NCI-H187 (cell line): ENCODE results near the gene PROC.
A peak's percentile ranks its signal among the peaks of the same experiment; 100 is the strongest.

Experiments
- DNase-seq, 2 experiments: peaks; one replicate each; lab custom pipeline; 2025; lab: John Stamatoyannopoulos, UW

The PROC gene

GRCh38 chr2:127418300-127419111, at the start of gene PROC:
PROC (plus strand) TSS chr2:127418427; CDS start chr2:127419943, 1,516 bp downstream.
- DNase-seq: no peak

GRCh38 chr2:127370010-127370409, 48.2 kb upstream of the PROC start:
- no peak for DNase-seq

GRCh38 chr2:127371037-127371436, 47.2 kb upstream of the PROC start:
- no peak for DNase-seq

GRCh38 chr2:127373362-127374083, 44.7 kb upstream of the PROC start:
- no peak for DNase-seq

GRCh38 chr2:127376257-127376656, 42.0 kb upstream of the PROC start:
- DNase-seq: no peak

- no peak for DNase-seq
Measured at GRCh38 chr2:127377262-127377661, 41.0 kb upstream of the PROC start.

- no peak for DNase-seq
Measured at GRCh38 chr2:127378720-127379119, 39.5 kb upstream of the PROC start.

GRCh38 chr2:127379712-127380355, 38.4 kb upstream of the PROC start:
- no peak for DNase-seq

- no peak for DNase-seq
Measured at GRCh38 chr2:127381762-127382161, 36.5 kb upstream of the PROC start.

- no peak for DNase-seq
Measured at GRCh38 chr2:127382831-127383230, 35.4 kb upstream of the PROC start.

GRCh38 chr2:127384529-127384928, 33.7 kb upstream of the PROC start:
- no peak for DNase-seq

GRCh38 chr2:127386246-127386645, 32.0 kb upstream of the PROC start:
- no peak for DNase-seq

- DNase-seq: peak; percentile 24 to 73
Measured at GRCh38 chr2:127386764-127387654, 31.2 kb upstream of the PROC start.

GRCh38 chr2:127387655-127388422, 30.4 kb upstream of the PROC start, which contains the start of gene MAP3K2:
MAP3K2 (minus strand) TSS chr2:127387975; CDS start chr2:127343129, 44,846 bp downstream.
- DNase-seq: peak; percentile 55 to 70

GRCh38 chr2:127388423-127389164, 29.6 kb upstream of the PROC start:
- DNase-seq: no peak

GRCh38 chr2:127389778-127390435, 28.3 kb upstream of the PROC start:
- no peak for DNase-seq

GRCh38 chr2:127392133-127392827, 25.9 kb upstream of the PROC start:
- no peak for DNase-seq

- DNase-seq: no peak
Measured at GRCh38 chr2:127392828-127393578, 25.2 kb upstream of the PROC start.
